NCI-H2196 treated with DMSO at 0.1 percent for 48 hours (cell line): ENCODE measurements around the gene PCGF3.
A peak's percentile ranks its signal among the peaks of the same experiment; 100 is the strongest.
"Not testable (repeated sequence)": the region's sequence is repeated elsewhere in the genome, so short reads cannot be mapped to it uniquely, and the experiment has no call there.

Source experiments
- DNase-seq: peaks from one replicate; lab custom pipeline; 2025; ENCODE audit not compliant: unreplicated experiment; lab: John Stamatoyannopoulos, UW

Gene PCGF3

DNA sequence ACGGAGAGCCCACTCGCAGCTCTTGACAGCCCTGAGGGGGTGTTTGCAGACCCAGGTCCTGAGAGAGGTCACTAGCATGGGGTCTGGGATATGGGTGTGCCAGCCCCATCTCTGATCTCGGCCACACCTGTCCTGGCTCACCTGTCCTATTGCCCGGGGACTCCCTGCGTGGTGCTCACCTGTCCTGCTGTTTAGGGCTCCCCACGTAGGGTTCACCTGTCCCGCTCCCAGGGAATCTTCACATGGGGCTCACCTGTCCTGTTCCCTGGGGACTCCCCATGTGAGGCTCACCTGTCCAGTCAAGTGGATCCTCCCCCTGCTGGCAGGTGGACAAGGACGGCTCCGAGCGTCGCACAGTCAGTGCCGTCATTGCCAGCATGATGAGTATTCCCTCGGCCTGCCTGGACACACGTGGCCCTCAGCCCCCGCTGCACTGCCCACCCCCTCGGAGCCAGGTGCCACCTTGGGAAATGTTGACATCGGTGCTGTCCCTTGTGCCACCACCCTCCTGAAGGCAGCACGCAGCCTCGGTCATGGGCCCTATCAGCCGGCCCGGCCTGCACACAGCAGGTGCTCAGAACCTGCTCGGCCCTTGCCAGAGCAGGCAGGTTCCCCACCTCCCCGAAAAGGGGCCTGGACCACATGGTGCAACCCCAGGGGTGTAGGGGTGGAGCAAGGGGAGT lies 23.0 kb upstream of the PCGF3 start:
- no peak for DNase-seq

DNA sequence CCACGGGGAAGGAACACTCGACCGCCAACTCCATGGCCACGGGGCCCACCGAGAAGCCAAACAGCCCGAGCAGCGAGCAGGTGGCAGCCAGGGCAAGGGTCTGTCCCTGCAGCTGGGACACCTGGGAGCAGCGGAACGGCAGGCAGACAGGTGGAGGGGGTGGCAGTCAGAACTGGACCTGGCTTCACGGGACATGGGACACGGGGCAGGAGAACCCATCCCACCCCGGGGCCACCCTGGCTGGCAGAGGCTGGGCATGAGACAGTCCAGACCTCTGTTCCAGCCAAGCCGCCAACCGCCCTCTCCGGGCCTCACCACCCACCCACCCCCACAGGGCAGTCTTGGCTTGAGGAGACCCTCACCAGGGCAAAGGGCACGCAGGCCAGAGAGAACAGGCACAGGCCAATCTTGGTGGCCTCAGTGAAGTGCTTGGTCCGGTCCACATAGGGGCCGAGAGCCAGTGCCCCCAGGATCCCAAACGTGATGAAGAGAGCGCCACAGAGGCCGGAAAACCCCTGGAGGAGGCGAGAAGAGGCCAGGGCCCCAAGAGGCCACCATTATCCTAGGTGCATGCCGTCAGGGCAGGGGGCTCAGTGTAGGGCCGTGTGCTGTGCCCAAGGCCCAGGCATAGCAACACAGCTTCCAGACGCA lies 22.3 kb upstream of the PCGF3 start:
- no peak for DNase-seq

DNA sequence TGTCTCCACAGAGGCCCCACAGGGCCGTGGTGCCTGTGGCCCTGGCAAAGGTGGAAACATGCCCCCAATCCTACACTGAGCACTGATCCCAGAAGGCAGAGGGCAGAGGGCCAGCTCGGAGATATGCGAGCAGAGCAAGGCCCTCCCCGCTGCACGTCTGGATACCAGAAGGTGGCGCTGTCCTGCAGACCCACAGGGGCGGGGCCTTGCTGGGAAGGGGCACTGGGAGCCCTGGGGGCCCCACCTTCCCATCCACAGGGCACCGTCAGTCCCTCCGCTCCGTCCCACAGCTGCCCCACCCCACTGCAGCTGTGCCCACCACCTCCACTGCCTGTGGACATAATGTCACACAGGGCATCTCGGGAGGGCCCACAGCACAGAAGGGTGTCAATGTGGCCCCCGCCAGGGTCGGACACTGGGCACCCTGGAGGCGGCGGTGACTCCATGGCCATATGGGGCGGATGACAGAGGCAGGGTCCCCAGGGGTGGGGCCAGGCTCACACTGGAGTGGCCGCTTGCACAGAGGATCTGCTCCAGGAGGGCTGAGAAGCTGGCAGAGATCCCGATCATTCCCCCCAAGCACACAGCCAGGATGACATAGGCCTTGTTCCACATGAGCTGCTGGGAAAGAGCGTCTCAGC lies 21.5 kb upstream of the PCGF3 start:
- DNase-seq, result peak; percentile 62

DNA sequence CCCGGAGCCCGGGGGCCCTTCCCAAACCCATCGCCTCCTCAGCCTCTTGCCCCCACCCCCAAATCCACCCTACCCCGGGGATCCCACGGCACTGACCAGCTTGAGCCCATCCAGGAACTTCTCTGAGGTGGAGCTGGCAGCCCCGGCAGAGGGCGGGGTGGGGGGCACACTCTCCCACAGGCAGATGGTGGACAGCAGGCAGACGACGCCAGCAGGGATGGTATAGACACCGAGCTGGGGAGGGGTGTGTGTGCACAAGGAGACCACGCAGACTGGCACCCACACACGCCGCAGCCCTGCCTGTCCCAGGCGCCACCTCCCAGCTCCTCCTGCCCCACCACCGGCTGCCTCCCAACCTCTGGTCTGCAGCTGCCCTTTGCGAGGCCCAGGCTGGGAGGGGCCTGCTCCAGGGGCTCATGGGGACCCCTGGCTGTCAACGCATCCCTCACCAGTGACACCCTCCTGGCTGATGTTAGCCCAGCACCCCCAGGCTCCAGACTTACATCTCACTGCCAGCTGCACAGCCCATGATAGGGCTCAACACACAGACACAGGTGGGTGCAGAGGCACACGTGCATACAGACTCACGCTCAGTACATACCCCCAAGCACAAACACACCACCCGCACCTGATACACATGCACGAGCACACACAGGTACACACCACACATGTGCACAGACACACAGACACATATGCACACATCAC lies 20.9 kb upstream of the PCGF3 start:
- no peak for DNase-seq

DNA sequence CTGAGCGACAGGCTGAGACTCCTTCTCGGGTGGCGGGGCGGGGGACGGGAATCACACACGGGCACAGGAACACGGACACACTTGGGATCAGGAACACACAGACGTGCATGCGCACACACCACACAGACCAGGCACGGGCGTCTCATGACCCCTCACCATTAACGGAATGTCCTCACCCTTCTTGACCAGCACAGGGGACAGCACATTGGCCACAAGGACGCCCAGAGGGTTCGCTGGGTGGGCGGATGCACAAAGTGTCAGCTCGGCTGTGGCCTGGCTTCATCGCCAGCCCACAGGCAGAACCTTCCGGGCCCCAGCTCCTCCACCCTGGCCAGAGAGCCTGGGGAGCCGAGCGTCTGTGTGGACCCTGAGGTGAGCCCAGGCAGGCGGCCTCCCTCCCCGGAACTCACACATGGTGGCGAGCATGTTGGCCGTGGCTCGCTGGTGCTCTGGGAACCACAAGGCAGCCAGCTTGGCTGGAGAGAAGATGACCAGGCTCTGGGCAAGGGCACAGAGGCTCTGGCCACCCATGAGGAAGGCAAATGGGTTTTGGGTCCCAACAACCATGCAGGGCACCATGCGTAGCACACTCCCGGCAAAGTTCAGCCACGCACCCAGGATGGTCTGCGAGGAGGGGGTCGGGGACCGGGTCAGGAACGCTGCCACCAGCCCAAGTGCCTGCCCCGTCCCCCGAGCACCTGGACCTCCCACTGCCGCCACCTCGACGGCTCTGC lies 19.8 kb upstream of the PCGF3 start:
- no peak for DNase-seq

DNA sequence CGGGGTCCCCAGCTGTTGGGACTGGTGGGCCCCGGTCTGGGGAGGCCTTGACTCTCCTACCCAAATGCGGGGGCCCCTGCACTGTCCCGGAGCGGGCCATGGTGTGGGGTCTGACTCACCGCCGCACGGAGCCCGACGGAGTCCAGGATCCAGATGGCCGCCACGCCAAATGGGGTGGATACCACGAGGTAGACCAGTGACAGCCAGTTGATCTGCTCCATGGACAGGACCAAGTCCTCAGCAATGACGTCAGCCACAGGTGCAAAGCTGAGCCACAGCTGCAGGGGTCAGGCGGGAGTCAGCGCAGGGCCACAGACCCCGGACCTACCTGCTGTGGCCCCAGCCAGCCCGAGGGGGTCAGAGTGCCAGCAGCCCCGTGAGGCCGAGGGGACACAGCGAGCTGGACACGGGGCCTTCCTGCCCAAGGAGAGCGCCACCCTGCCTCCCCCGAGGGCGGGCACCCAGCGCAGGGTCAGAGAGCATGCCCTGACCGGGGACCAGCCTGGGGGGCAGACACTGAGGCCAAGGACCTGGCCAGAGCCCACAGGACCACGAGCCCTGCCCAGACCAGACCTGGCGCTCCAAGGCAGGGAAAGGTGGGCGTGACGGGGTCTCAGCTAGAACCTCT lies 19.1 kb upstream of the PCGF3 start:
- DNase-seq, result no peak

DNA sequence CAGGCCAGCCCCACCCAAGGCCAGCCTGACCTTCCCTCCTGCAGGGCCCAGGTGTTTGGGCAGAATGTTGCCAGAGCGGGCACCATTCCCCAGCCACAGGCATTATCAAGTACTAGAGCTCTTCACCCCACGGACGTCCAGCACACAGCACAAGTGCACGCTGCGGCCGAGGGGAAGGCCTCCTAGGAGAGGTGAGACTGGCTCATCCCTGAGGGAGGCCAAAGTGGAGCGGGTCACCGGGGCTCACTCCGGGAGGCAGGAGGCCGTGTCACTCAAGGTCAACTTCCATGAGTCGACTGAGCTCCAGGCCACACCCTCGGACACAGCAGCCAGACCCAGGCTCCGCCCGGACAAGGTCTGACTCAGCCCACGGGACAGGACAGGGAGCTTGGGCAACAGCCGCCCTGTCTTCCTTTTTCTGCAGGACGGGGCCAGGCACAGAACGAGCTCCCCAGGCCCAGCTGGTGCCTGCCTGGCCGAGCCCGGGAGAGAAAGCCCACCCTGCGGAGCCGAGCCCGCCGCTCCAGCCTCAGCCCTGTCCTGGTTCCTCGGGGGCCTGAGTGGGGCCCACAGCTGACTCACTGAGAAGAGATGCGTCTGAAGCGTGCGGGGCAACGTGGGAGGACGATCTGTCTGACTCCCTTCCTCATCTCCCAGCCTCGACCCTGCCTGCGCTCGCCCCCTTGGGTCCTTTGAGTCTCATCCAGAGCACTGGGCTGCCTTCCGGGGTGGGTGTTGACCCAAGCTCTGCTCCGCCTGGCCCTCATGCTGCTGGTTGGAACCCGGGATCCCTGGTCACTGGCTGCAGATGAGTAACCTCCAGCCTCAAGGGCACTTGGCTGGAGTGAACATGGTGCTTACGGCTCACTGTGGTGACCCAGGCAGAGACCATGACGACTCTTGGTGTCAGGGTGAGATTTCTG lies 18.3 kb upstream of the PCGF3 start:
- DNase-seq, result no peak

DNA sequence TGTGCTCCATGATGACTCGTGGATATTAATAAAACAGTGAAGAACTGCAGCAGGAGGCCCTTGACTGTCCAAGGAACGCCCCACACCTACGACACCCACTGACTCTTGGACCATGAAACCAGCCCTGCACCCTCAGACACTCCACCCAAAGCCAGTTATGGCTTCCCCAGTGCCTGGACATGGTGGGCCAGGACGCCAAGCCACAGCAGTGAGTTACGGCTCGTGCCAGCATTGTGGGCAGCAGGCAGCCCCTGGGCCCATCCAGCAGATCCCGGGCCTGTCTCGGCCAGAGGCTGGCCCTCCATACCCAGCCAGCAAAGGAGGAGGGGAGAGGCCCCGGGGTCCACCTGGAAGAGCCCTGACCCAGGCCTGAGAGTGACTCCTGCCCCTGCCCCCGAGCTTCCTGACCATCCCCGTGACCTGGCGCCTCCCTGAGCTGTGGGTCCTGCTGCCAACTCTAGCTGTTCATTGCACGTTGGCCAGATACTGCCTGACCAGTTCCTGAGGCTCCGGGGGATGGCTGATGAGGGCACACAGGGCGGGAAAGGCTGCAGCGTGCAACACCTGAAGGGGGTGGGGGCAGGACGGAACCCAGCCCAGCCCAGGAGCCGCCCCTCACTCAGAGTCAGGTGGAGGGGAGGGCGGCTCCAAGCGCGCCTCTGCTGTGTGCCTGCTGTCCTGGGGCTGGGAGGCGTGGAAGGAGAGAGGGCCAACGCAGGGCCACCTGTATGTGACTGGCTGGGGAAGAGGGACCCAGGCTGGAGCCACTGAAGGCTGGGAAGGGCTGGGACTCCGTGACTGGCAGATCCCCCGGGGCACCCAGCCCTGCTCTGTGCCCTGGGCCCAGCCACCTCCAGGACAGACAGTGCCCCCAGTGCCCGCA lies 17.4 kb upstream of the PCGF3 start:
- no peak for DNase-seq

DNA sequence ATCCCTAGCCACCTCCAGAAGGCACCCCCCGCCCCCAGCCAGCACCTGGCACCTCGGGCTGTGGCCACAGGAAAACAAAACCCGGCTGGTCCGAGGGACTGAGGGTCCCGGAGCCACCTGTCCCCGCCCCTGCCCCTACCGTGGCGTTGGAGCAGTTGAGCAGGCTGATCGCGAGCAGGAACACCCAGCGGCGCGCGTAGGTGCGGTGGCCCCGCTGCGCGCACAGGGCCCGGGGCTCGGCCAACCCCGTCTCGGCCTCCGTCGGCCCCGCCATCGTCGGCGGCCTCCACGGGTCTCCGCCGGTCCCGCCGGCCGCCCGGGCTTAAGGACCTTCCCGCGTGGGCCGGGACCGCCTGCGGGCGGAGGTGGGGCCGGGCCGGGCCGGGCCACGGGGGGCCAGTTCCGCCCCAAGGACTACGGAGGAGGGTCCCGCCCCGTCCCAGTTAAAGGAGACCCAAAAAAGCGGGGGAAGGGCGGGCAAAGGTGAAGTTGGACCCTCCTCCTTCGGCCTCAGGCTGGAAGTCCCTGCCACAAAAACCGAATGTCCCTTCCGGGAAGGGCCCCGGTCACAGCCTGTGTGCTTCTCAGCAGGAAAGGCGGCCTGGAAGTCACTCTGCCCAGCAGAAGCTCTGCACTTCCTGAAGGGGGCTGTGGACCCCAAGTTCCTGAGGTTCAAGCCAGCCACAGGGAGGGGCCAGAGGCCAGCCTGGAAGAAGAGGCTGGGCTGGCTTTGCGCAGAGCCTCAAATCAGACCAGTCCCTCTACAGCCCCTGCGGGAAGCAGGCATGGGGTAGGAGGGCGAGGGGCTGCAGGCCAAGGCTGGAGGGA lies 16.6 kb upstream of the PCGF3 start, which contains the start of gene SLC49A3:
Gene SLC49A3 (minus strand): TSS at position 298 of the 828 bp plus-strand sequence. CDS start 24 bp downstream, at position 274.
- no peak for DNase-seq

DNA sequence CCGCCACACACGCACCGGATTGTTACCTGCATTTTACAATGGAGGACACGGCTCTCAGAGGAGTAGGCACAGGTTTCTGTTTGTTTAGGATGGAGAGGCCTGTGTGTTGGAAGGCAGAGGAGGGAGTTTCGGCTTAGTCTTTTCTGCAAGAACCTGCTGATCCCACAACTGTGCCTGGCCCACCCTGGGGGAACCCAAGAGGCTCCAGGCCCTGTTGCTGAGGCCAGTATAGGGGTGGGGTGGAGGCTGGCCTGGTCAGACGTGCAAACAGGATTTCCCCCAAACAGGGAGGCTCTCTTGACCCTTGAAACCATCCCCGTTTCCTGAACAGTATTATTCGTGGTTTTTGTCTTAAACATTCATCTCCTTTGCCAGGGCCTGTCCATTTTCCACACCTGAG lies 15.9 kb upstream of the PCGF3 start:
- DNase-seq, result no peak

DNA sequence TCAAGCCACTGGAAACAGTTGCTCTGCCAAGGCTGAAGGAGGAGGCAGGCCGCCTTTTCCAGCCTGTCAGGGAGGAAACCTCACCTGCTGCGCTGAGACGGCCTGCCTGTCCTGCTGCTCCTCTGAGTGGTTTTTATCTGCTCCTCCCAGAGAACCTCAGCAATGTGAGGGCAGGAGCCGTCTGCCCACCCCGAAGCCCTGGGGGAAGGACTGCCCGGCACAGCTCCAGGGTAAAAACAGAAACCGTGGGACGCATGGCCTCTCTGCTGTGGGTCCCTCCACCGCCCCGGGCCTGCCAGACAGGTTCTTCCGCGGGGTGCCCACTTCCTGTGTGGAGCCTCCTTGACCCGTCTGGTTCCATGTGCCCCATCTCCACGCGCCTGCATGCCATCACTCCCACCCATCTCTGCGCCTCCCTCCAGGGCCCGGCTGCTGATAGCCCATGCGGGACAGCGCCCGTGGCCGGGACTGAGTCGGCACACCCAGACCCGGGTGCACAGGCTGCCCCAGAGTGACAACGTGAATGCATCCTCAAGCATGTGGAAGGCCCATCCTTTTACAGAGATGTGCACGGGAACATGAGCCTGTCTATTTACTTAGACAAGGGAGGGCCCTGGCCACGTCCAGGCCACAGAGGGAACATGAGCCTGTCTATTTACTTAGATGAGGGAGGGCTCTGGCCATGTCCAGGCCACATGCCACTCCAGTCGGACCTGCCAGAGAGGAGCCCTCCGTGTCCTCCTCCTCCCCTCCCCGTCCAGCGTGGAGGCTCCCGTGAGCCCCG lies 12.7 kb upstream of the PCGF3 start:
- DNase-seq, result no peak

DNA sequence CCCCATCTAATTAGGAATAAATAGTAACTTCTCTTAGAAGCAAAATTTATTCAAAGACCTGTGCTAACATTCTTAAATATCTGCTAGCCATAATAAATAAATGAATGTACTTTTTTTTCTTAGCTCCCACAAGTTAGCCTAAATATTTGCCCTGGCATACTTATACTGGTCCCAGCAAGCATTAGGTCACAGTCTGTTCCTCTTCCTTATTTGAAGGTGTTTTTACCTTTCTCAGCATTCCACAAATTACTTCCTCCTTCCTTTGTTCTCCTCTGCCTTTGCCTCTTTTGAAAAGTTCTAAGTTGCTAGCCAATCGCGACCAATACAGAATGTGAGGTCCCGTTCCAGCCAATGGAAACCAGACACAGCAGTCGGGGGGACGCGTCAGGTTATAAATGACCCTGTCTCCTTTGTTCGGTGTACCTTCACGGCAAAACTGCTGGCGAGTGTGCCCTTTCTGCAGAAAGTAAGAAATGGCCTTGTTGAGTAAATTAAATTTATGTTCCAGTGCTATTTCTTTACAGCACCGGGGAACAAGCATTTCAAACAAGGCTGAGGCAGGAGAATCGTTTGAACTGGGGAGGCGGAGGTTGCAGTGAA lies 11.2 kb upstream of the PCGF3 start:
- not testable (repeated sequence) for DNase-seq

DNA sequence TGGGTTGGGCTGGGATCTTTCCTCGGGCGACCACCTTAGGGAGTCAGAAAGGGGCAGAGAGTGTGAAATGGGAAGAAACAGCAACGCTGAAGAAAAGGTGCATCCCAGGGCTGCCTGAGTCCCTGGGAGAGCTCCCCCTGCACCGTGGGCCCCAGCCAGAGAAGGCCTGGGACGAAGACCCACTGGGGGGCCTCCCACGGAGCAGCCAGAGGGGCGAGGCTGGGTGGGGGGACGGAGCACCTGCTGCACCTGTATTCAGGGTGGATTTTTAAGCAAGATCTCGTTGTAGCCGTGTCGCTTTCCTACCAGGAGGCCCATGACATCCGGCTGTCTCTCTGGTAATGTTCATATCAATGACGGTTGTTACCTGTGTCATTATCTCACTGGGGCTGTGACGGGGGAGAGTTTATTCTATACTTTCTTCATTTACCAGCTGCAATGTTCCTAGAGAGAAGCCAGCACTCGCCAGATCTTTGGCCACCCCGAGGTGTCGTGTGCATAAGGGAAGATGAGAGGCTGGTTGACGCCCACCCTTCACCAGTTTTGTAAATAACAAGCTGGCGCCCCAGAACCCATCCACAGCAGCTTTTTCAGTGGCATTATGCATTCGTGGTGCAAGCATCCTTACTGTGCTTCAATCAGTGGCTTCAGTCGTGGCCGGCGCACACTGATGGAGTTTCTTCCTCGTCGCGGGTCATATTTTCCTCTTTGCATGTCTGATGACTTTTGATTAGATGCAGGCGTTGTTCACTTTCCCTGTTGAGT lies 5.6 kb upstream of the PCGF3 start:
- no peak for DNase-seq

DNA sequence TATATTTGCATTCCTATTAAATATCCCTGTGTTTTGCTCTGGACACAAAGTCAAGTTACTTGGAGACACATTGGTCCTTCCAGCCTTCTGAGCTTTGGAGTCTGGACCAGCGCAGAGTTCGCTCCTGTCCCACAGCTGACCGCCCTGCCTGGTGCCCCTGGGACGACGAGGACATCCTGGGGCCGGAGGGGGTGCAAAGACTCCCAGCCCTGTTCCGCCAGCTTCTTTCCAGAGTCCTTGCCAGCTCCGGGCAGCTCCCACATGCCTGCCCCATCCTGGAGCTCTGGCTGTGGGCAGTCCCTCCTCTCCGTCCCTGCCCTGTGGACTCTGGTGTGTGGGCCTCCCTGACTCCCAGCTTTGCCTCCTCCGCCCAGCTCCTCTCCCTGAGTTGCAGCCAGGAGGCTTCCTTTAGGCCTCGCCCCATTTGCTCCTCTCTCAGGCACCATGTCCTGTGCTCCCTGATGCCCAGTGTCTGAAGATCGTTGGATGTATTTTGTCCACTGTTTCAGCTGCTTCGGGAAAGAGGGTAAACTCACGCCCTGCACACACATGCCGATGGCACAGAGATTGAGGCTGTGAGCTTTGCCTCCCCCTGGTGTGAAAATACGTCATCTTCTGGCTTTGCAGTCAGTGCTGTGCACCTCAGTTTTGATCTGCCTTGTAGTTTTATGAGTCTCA lies 4.9 kb upstream of the PCGF3 start:
- DNase-seq, result no peak

DNA sequence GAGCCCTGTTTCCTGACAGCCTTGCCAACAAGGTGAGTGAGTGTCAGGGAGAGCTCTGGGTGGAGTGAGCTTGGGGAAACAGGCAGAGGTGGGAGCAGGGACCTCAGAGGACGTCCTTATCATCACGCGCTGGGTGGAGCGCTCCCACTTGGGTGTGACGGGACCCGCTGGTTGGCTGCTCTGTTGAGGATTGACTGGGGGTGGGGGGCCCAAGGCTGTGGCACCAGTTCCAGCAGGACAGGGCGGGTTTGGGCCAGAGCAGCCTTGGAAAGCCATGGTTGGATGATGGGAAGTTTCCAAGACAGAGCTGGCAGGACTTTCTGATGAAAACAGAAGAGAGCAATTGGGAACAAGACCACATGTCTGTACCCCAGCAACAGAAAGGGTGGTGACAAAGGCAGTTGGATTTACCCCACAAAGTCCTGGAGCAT lies 3.0 kb upstream of the PCGF3 start:
- DNase-seq, result no peak
